ENCODE results near the gene RGS6. TPM values are rescaled to one million over a fixed set of nuclear protein-coding genes. Genes with fewer than 3 reads are reported as not detected.
"Not testable (repeated sequence)": the region's sequence is repeated elsewhere in the genome, so short reads cannot be mapped to it uniquely, and the experiment has no call there.

RGS6 gene
- total RNA-seq, 2 donors from 2014 or later: 3.2 TPM; not detected in 1

- H3K36me3 ChIP-seq; H3K27ac ChIP-seq; DNase-seq (ENCODE audit: low spot score); H3K9me3 ChIP-seq; H3K4me1 ChIP-seq (replicated peaks); intact Hi-C loops (cut with DNase I); H3K4me3 ChIP-seq; H3K27me3 ChIP-seq (replicated peaks; ENCODE audit: insufficient read depth): not testable (repeated sequence)
Measured at GRCh38 chr14:71940500-71940899, 8.3 kb downstream of the RGS6 start.

- H3K4me1 ChIP-seq (replicated peaks); H3K4me3 ChIP-seq; H3K27me3 ChIP-seq (replicated peaks; ENCODE audit: insufficient read depth); H3K27ac ChIP-seq; H3K9me3 ChIP-seq; intact Hi-C loops (cut with DNase I); H3K36me3 ChIP-seq; DNase-seq (ENCODE audit: low spot score): not testable (repeated sequence)
- WGBS: 90% methylated on average over 2 of the region's 2 CpGs
Measured at GRCh38 chr14:71941616-71942015, 9.4 kb downstream of the RGS6 start.

GRCh38 chr14:71942904-71943694, 10.9 kb downstream of the RGS6 start:
- DNase-seq (ENCODE audit: low spot score): no peak
- 64% methylated on average over 4 of the region's 4 CpGs for WGBS
- intact Hi-C loops (cut with DNase I): no loop called here
- Histone ChIP-seq H3K27me3 (replicated peaks; ENCODE audit: insufficient read depth) (no peaks in the 10 kb centered on the region), H3K36me3 (no peaks in the 10 kb centered on the region), H3K9me3 (no peaks in the 10 kb centered on the region), H3K4me1 (replicated peaks) (no peaks in the 10 kb centered on the region), H3K4me3 (no peak overlapping the region), H3K27ac (no peak overlapping the region)
- no peak for TF ChIP-seq POLR2A (IDR thresholded peaks at IDR 0.05)
- TF ChIP-seq POLR2AphosphoS5 (IDR thresholded peaks at IDR 0.05): no peak
- no peak for TF ChIP-seq CTCF (IDR thresholded peaks at IDR 0.05)

- Histone ChIP-seq H3K4me3 (no peak overlapping the region), H3K36me3 (no peaks in the 10 kb centered on the region), H3K9me3 (no peaks in the 10 kb centered on the region), H3K27me3 (replicated peaks; ENCODE audit: insufficient read depth) (no peaks in the 10 kb centered on the region), H3K27ac (no peak overlapping the region), H3K4me1 (replicated peaks) (no peaks in the 10 kb centered on the region)
- intact Hi-C loops (cut with DNase I): no loop called here
- no peak for TF ChIP-seq POLR2AphosphoS5 (IDR thresholded peaks at IDR 0.05)
- 32% methylated on average over 1 of the region's 1 CpG for WGBS
- DNase-seq (ENCODE audit: low spot score): no peak
Measured at GRCh38 chr14:71943695-71944018, 11.4 kb downstream of the RGS6 start.

- WGBS: 76% methylated on average over 5 of the region's 5 CpGs
- Histone ChIP-seq H3K27me3 (replicated peaks; ENCODE audit: insufficient read depth) (no peaks in the 10 kb centered on the region), H3K4me3 (no peak overlapping the region), H3K9me3 (no peaks in the 10 kb centered on the region), H3K36me3 (no peaks in the 10 kb centered on the region), H3K27ac (no peak overlapping the region), H3K4me1 (replicated peaks) (no peaks in the 10 kb centered on the region)
- TF ChIP-seq POLR2AphosphoS5 (IDR thresholded peaks at IDR 0.05) (no peak), CTCF (IDR thresholded peaks at IDR 0.05) (no peak), POLR2A (IDR thresholded peaks at IDR 0.05) (no peak)
- intact Hi-C loops (cut with DNase I): no loop called here
- no peak for DNase-seq (ENCODE audit: low spot score)
Measured at GRCh38 chr14:71947947-71948500, 15.8 kb downstream of the RGS6 start.

- Histone ChIP-seq H3K4me1 (replicated peaks) (no peaks in the 10 kb centered on the region), H3K4me3 (no peak overlapping the region), H3K9me3 (no peaks in the 10 kb centered on the region), H3K36me3 (no peaks in the 10 kb centered on the region), H3K27me3 (replicated peaks; ENCODE audit: insufficient read depth) (no peaks in the 10 kb centered on the region), H3K27ac (no peak overlapping the region)
- TF ChIP-seq POLR2A (IDR thresholded peaks at IDR 0.05) (no peak), POLR2AphosphoS5 (IDR thresholded peaks at IDR 0.05) (no peak), CTCF (IDR thresholded peaks at IDR 0.05) (no peak)
- DNase-seq (ENCODE audit: low spot score): no peak
- WGBS: 72% methylated on average over 6 of the region's 6 CpGs
- intact Hi-C loops (cut with DNase I): no loop called here
Measured at GRCh38 chr14:71952381-71953363, 20.4 kb downstream of the RGS6 start.
